ENCODE data around the gene DKKL1.
"Not testable (repeated sequence)": the region's sequence is repeated elsewhere in the genome, so short reads cannot be mapped to it uniquely, and the experiment has no call there.

The DKKL1 gene

GRCh38 chr19:49363268-49364082 is at the start of gene DKKL1:
Gene DKKL1, plus strand, starts transcription at chr19:49363877. Its CDS starts 122 bp downstream, at chr19:49363999.
- H3K27me3 ChIP-seq: peaks cover 84% of the 10 kb centered on the region
- TF ChIP-seq CTCF (IDR thresholded peaks at IDR 0.05): no peak

GRCh38 chr19:49315111-49315510 is 48.6 kb upstream of the DKKL1 start:
- H3K4me1 ChIP-seq (ENCODE audit: control insufficient read depth in 1 of 2, insufficient read depth in 1 of 2, low read depth in 1 of 2, low read length in 1 of 2): no peaks in the 10 kb centered on the region
- H3K27ac ChIP-seq: no peak overlapping the region
- TF ChIP-seq CTCF (IDR thresholded peaks at IDR 0.05): no peak
- H3K4me3 ChIP-seq (ENCODE audit: low read depth in 1 of 2, low read length in 1 of 2): no peak overlapping the region
- H3K36me3 ChIP-seq: peaks cover 14% of the 10 kb centered on the region
- no peaks in the 10 kb centered on the region for H3K27me3 ChIP-seq
- no peaks in the 10 kb centered on the region for H3K9me3 ChIP-seq

More at GRCh38 chr19:49363268-49364082, at the start of gene DKKL1:
- Histone ChIP-seq H3K9me3 (no peaks in the 10 kb centered on the region), H3K4me1 (ENCODE audit: control insufficient read depth in 1 of 2, insufficient read depth in 1 of 2, low read depth in 1 of 2, low read length in 1 of 2) (peaks cover 7 to 21% of the 10 kb centered on the region in 2 experiments), H3K27ac (no peak within 1 kb of the TSS), H3K36me3 (no peaks in the 10 kb centered on the region), H3K4me3 (ENCODE audit: low read depth in 1 of 2, low read length in 1 of 2) (peak within 1 kb of the TSS; percentile 7 to 28)

- TF ChIP-seq CTCF (IDR thresholded peaks at IDR 0.05): no peak
- no peak overlapping the region for H3K4me3 ChIP-seq (ENCODE audit: low read depth in 1 of 2, low read length in 1 of 2)
- H3K4me1 ChIP-seq (ENCODE audit: control insufficient read depth in 1 of 2, insufficient read depth in 1 of 2, low read depth in 1 of 2, low read length in 1 of 2): no peaks in the 10 kb centered on the region
- no peaks in the 10 kb centered on the region for H3K9me3 ChIP-seq
- no peak overlapping the region for H3K27ac ChIP-seq
- H3K36me3 ChIP-seq: peaks cover 3% of the 10 kb centered on the region
- H3K27me3 ChIP-seq: no peaks in the 10 kb centered on the region
These were observed 47.4 kb upstream of the DKKL1 start for GRCh38 chr19:49316284-49316683.

- Histone ChIP-seq H3K27me3 (no peaks in the 10 kb centered on the region), H3K27ac (no peak overlapping the region), H3K4me3 (ENCODE audit: low read depth in 1 of 2, low read length in 1 of 2) (no peak overlapping the region), H3K36me3 (peaks cover 3% of the 10 kb centered on the region), H3K4me1 (ENCODE audit: control insufficient read depth in 1 of 2, insufficient read depth in 1 of 2, low read depth in 1 of 2, low read length in 1 of 2) (no peaks in the 10 kb centered on the region), H3K9me3 (no peaks in the 10 kb centered on the region)
- no peak for TF ChIP-seq CTCF (IDR thresholded peaks at IDR 0.05)
These were observed 45.4 kb upstream of the DKKL1 start for GRCh38 chr19:49318296-49318695.

- no peak for TF ChIP-seq CTCF (IDR thresholded peaks at IDR 0.05)
- Histone ChIP-seq H3K4me3 (ENCODE audit: low read depth in 1 of 2, low read length in 1 of 2) (no peak within 1 kb of the TSS), H3K27ac (no peak within 1 kb of the TSS), H3K9me3 (no peaks in the 10 kb centered on the region), H3K4me1 (ENCODE audit: control insufficient read depth in 1 of 2, insufficient read depth in 1 of 2, low read depth in 1 of 2, low read length in 1 of 2) (no peaks in the 10 kb centered on the region), H3K36me3 (peaks cover 3% of the 10 kb centered on the region), H3K27me3 (no peaks in the 10 kb centered on the region)
These were observed 38.7 kb upstream of the DKKL1 start, which contains the start of gene SLC6A16 for GRCh38 chr19:49324801-49325576. Gene SLC6A16, minus strand, starts transcription at chr19:49325191. Its CDS starts 13,844 bp downstream, at chr19:49311347.

GRCh38 chr19:49325756-49326155 is 37.9 kb upstream of the DKKL1 start:
- not testable (repeated sequence) for H3K36me3 ChIP-seq; H3K4me3 ChIP-seq (ENCODE audit: low read depth in 1 of 2, low read length in 1 of 2); H3K9me3 ChIP-seq; H3K27ac ChIP-seq; H3K27me3 ChIP-seq; H3K4me1 ChIP-seq (ENCODE audit: control insufficient read depth in 1 of 2, insufficient read depth in 1 of 2, low read depth in 1 of 2, low read length in 1 of 2)
